Measurements from ENCODE around the gene VASN.
"Not testable (repeated sequence)": the region's sequence is repeated elsewhere in the genome, so short reads cannot be mapped to it uniquely, and the experiment has no call there.

VASN gene

DNA sequence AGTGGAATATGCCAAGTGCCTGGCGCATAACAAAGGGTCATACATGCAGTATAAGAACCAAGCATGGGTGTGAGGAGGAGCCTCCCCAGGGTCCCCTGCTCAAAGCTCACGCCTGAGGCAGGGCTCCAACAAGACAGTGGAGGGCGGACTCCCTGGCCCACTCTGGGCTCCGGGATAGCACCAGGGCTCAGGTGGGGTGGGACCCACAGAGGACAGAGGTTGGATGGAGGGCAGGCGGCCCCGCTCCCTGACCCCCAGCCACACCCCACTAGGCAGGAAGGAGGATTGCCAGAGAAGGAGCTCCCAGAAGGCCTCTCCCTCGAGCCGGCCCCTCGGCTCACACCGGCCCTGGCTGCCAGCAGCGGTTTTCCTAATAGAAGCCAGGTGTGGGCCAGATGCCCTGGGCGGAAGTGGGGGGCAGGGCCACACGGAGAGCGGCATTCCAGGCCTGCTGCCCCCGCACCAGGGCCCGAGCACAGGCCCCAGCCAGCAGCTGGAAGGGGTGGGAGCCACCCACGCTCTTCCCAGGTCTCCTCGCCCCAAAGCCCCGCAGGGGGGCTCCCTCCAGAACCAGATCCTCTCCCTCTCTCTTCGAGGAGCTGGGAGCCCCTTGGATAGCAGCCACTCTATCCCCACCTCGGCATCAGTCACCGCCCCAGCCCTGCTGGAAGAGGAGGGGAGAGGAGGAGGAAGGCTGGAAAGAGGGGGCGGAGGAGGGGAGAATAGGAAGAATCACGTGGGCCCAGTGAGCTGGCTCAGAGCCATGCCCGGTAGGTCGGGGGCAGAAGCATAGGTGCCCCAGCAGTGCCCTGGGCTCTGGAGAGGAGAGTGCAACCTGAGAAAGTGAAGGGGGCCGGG is 21.0 kb downstream of the VASN start:
- H3K4me1 ChIP-seq (ENCODE audit: control insufficient read depth, insufficient read depth, low read length) = peaks cover 35% of the 10 kb centered on the region
- no peak overlapping the region for H3K4me3 ChIP-seq (ENCODE audit: low read length)
- DNase-seq (ENCODE audit: low read depth) = peak; percentile 90
- peaks cover 8% of the 10 kb centered on the region for H3K36me3 ChIP-seq (ENCODE audit: control insufficient read depth, insufficient read depth, low read length, severe bottlenecking)
- H3K9me3 ChIP-seq (ENCODE audit: control insufficient read depth, low read length) = no peaks in the 10 kb centered on the region
- H3K9ac ChIP-seq (ENCODE audit: low read length) = peak overlapping the region; percentile 44
- no peaks in the 10 kb centered on the region for H3K27me3 ChIP-seq (replicated peaks; ENCODE audit: control insufficient read depth, insufficient read depth, low read length)

DNA sequence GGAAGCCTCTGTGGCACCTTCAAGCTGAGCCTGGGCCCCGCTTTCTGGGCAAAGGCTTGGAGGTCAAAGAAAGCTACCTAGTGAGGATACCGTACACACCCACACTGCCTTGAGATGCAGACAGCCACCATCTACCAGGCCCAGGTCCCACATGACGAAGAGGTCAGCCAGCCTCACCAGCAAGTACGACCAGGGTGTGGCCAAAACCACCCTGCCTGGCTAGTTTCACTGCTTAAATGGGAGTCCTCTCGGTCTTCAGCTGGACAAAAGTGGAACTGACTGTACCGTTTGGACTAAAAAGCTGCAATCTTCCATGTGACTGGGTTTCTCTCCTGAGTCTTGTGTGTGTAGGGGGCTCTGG is 21.6 kb downstream of the VASN start:
- no peak overlapping the region for H3K4me3 ChIP-seq (ENCODE audit: low read length)
- H3K9me3 ChIP-seq (ENCODE audit: control insufficient read depth, low read length) = no peaks in the 10 kb centered on the region
- no peaks in the 10 kb centered on the region for H3K27me3 ChIP-seq (replicated peaks; ENCODE audit: control insufficient read depth, insufficient read depth, low read length)
- no peak for DNase-seq (ENCODE audit: low read depth)
- peaks cover 29% of the 10 kb centered on the region for H3K4me1 ChIP-seq (ENCODE audit: control insufficient read depth, insufficient read depth, low read length)
- H3K9ac ChIP-seq (ENCODE audit: low read length) = peak overlapping the region; percentile 44
- H3K36me3 ChIP-seq (ENCODE audit: control insufficient read depth, insufficient read depth, low read length, severe bottlenecking) = peaks cover 8% of the 10 kb centered on the region

DNA sequence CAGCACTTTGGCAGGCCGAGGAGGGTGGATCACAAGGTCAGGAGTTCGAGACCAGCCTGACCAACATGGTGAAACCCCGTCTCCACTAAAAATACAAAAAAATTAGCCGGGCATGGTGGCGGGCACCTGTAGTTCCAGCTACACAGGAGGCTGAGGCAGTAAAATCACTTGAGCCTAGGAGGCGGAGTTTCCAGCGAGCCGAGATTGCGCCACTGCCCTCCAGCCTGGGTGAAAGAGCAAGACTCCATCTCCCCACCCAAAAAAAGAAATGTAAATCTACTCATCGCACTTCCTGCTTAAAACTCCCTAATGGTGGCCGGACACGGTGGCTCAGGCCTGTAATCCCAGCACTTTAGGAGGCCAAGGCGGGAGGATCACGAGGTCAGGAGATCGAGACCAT is 22.2 kb downstream of the VASN start:
- H3K4me3 ChIP-seq (ENCODE audit: low read length); H3K36me3 ChIP-seq (ENCODE audit: control insufficient read depth, insufficient read depth, low read length, severe bottlenecking); H3K27me3 ChIP-seq (replicated peaks; ENCODE audit: control insufficient read depth, insufficient read depth, low read length); H3K9me3 ChIP-seq (ENCODE audit: control insufficient read depth, low read length); DNase-seq (ENCODE audit: low read depth); H3K9ac ChIP-seq (ENCODE audit: low read length): not testable (repeated sequence)
- H3K4me1 ChIP-seq (ENCODE audit: control insufficient read depth, insufficient read depth, low read length) = peaks cover 24% of the 10 kb centered on the region

DNA sequence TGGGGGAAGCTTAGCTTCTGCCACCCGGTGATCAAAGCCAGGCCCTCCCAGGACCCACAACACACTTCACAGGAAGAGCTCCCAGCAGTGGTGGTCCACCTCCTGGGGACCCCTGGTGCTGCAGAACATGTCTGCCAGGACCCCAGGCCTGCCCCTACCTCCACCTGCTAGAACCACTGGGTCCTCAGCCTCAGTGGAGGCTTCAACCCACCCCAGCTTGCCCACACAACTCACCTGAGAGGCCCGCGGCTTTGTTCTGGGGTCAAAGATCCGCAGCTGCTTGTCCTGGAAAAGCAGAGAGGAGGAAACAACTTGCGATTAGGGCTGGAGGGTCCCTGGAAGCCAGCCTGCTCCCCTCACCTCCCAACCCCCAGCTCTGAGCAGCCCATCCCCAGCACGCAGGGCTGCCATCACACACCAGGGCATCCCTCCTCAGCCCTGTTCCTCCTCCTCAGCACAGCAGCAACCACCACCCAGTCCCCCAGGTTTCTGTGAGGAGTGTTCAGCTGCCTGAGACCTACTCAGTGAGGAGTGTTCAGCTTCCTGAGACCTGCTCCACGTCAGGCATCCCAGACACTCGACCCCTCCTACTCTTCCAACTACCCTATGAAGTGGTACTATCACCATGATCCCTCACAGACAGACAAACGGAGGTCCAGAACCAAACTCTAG is 23.5 kb downstream of the VASN start:
- Histone ChIP-seq H3K27me3 (replicated peaks; ENCODE audit: control insufficient read depth, insufficient read depth, low read length) (no peaks in the 10 kb centered on the region), H3K36me3 (ENCODE audit: control insufficient read depth, insufficient read depth, low read length, severe bottlenecking) (peaks cover 8% of the 10 kb centered on the region), H3K9ac (ENCODE audit: low read length) (no peak overlapping the region), H3K4me3 (ENCODE audit: low read length) (no peak overlapping the region), H3K4me1 (ENCODE audit: control insufficient read depth, insufficient read depth, low read length) (peaks cover 17% of the 10 kb centered on the region), H3K9me3 (ENCODE audit: control insufficient read depth, low read length) (no peaks in the 10 kb centered on the region)
- DNase-seq (ENCODE audit: low read depth) = no peak

DNA sequence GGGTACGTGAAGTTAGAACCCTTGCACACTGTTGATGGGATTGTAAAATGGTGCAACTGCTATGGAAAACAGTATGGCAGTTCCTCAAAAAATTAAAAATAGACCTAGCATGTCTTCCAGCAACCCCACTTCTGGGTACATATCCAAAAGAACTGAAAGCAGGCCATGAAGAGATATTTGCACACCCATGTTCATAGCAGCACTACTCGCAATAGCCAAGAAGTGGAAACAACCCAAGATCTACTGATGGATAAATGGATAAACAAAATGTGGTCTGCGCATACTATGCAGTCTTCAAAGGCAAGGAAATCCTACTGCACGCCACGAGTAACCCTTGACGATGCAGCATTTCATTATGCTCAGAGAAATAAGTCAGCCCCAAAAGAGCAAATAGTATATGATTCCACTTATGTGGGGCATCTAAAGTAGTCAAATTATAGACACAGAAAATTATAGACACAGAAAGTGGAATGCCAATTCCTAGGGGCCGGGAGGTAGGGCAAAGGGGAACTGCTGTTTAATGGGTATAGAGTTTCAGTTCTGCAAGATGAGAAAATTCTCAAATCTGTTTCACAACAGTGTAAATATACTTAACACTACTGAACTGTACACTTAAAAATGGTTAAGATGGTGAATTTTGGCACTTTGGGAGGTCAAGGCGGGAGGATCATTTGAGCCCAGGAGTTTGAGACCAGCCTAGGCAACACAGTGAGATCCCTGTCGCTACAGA is 27.5 kb downstream of the VASN start:
- H3K9ac ChIP-seq (ENCODE audit: low read length) = no peak overlapping the region
- H3K4me3 ChIP-seq (ENCODE audit: low read length) = no peak overlapping the region
- H3K4me1 ChIP-seq (ENCODE audit: control insufficient read depth, insufficient read depth, low read length) = peaks cover 2% of the 10 kb centered on the region
- no peak for DNase-seq (ENCODE audit: low read depth)
- H3K36me3 ChIP-seq (ENCODE audit: control insufficient read depth, insufficient read depth, low read length, severe bottlenecking) = peaks cover 8% of the 10 kb centered on the region
- no peaks in the 10 kb centered on the region for H3K27me3 ChIP-seq (replicated peaks; ENCODE audit: control insufficient read depth, insufficient read depth, low read length)
- no peaks in the 10 kb centered on the region for H3K9me3 ChIP-seq (ENCODE audit: control insufficient read depth, low read length)

DNA sequence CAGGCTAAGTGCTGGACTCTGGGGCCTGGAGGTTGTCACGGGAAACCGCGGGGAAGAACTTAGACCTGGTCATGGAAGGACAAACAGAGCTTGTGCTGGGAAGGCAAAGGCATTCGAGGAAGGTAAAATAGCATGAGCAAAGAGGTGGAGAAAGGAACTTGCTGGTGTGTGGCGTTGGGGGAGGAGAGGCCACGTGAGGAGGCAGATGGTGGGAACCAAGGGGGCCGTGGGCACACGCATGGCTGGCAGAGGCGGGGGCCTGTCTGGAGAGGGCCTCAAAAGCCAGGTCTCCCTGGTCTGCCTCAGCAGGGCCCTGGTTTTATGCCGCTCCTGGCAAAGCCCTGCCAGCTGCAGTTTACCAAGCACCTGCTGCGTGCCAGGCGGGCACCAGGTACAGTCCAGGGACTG is 29.4 kb downstream of the VASN start:
- H3K9me3 ChIP-seq (ENCODE audit: control insufficient read depth, low read length) = no peaks in the 10 kb centered on the region
- H3K9ac ChIP-seq (ENCODE audit: low read length) = no peak overlapping the region
- no peaks in the 10 kb centered on the region for H3K27me3 ChIP-seq (replicated peaks; ENCODE audit: control insufficient read depth, insufficient read depth, low read length)
- peaks cover 11% of the 10 kb centered on the region for H3K36me3 ChIP-seq (ENCODE audit: control insufficient read depth, insufficient read depth, low read length, severe bottlenecking)
- no peak for DNase-seq (ENCODE audit: low read depth)
- peaks cover 2% of the 10 kb centered on the region for H3K4me1 ChIP-seq (ENCODE audit: control insufficient read depth, insufficient read depth, low read length)
- no peak overlapping the region for H3K4me3 ChIP-seq (ENCODE audit: low read length)

DNA sequence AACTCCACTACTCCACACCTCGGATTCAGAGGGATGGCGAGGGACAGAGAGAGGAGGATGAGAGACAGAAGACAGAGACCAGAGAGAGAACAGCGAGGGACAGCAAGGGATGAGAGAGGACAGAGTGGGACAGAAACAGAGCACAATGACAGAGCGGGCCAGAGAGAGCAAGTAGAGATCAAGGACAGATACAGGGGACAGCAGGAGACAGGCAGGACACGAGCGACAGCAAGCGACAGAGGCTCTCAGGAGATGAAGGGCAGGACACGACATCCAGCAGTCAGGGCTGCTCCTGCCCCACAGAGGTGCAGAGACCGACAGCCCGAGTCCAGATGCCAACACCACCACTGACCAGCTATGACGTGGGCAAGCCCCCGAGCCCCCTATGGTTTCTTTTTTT is 29.9 kb downstream of the VASN start:
- Histone ChIP-seq H3K36me3 (ENCODE audit: control insufficient read depth, insufficient read depth, low read length, severe bottlenecking) (peaks cover 11% of the 10 kb centered on the region), H3K4me3 (ENCODE audit: low read length) (no peak overlapping the region), H3K9ac (ENCODE audit: low read length) (no peak overlapping the region), H3K4me1 (ENCODE audit: control insufficient read depth, insufficient read depth, low read length) (peaks cover 2% of the 10 kb centered on the region), H3K27me3 (replicated peaks; ENCODE audit: control insufficient read depth, insufficient read depth, low read length) (no peaks in the 10 kb centered on the region), H3K9me3 (ENCODE audit: control insufficient read depth, low read length) (no peaks in the 10 kb centered on the region)
- no peak for DNase-seq (ENCODE audit: low read depth)

DNA sequence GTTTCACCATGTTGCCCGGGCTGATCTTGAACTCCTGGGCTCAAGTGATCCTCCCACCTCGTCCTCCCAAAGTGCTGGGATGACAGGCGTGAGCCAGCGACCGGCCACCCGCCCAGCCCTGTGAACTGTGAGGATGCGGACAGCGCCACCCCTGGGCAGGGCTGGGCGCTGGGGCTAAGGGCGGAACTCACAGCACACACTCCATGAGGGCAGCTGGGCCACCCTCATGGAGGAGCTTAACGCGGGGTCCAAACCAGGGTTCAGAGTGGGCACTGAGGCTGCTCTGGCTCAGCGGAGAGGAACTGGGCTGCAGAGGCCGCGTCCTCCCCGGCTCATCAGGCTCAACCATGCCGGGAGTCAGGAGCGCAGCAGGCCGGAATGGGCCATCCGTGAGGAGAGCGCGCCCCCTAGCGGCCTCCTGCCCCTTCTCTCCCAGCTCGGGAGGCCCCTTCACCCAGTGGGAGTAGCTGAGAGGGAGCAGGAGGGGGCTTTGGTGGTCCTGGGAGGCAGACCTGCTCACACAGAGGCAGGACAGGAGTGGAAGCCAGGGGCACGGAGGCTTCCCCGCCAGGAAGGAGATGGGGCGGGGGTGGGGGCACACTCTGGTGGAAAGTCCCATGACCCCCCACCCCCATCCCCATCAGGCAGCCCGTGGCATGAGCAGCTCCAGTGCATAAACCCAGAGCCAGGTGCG is 30.9 kb downstream of the VASN start:
- peaks cover 15% of the 10 kb centered on the region for H3K36me3 ChIP-seq (ENCODE audit: control insufficient read depth, insufficient read depth, low read length, severe bottlenecking)
- peaks cover 2% of the 10 kb centered on the region for H3K4me1 ChIP-seq (ENCODE audit: control insufficient read depth, insufficient read depth, low read length)
- peak; percentile 93 for DNase-seq (ENCODE audit: low read depth)
- no peak overlapping the region for H3K4me3 ChIP-seq (ENCODE audit: low read length)
- H3K9me3 ChIP-seq (ENCODE audit: control insufficient read depth, low read length) = no peaks in the 10 kb centered on the region
- no peaks in the 10 kb centered on the region for H3K27me3 ChIP-seq (replicated peaks; ENCODE audit: control insufficient read depth, insufficient read depth, low read length)
- peak overlapping the region; percentile 45 for H3K9ac ChIP-seq (ENCODE audit: low read length)

DNA sequence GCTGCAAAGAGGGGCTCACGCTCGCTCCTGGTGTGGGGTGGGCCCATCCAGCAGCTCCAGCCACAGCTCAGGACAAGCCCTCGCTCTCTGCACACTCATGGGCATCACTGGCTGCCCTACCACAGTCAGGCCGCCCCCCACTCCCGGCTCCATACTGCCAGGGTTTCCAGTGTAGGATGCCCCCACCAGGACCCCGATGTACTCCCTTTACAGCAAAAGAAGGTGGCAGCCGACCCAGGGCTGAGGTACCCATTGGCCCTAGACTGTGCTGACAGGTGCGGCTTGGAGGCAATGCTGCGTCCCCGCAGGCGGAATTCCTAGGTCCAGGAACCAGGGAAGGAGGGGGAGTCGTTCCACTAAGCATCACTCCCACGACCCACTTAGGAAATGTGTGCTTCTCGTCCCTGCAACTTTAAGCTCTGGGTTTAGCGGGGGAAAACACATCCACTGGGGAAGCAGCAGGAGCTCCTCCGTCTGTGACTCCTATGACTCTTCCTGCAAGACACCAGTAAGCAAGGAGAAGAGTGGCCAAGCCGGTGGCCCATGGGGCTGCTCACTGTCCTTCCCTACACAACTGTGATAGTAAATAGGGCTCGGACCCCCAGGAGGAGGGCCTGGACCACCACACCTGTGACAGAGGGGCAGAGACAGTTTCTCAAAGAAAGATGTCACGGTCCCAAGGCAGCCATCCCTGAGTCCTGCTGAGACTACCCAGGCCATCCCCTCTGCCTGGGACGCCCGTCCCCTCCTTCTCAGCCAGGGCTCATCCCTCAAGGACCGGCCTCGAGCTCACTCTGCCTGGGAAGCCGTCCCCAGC is 31.7 kb downstream of the VASN start:
- no peaks in the 10 kb centered on the region for H3K9me3 ChIP-seq (ENCODE audit: control insufficient read depth, low read length)
- no peak for DNase-seq (ENCODE audit: low read depth)

DNA sequence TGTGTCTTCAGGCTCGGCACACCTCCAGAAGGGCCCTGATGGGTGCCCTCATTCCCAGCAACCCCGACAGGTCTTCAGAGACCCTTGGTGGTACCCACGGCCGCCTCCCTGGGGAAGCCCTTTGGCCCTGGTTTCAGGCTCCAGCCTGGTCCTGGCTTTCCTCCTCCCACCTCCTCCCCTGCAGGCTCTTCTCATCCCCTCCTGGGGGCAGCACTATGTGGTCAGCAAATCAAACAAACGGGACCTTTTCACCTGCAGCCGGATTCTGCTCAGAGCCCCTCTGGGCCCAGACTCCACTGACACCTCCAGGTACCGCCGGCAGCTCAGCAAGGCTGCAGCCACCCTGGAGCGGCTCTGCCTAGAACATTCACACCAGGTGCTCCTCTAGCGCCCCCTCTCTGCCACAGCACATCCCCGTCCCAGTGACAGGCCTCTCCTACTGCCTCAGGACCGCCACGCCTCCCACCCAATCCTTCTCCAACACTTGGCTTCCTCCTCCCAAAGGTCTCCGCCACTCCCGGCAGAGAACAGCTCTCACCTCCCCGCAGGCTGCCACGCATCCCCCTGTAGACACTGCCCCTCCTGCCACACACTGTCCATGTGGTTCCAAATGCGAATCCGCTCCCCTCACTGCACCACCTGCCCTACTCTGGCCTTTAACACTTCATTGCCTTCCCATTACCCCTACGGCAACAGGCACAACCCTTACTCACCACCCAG is 32.8 kb downstream of the VASN start:
- Histone ChIP-seq H3K36me3 (ENCODE audit: control insufficient read depth, insufficient read depth, low read length, severe bottlenecking) (peaks cover 15% of the 10 kb centered on the region), H3K4me1 (ENCODE audit: control insufficient read depth, insufficient read depth, low read length) (peaks cover 9% of the 10 kb centered on the region), H3K27me3 (replicated peaks; ENCODE audit: control insufficient read depth, insufficient read depth, low read length) (no peaks in the 10 kb centered on the region), H3K9ac (ENCODE audit: low read length) (no peak overlapping the region), H3K4me3 (ENCODE audit: low read length) (no peak overlapping the region), H3K9me3 (ENCODE audit: control insufficient read depth, low read length) (no peaks in the 10 kb centered on the region)
- peak; percentile 56 for DNase-seq (ENCODE audit: low read depth)

More for the DNA sequence above, 31.7 kb downstream of the VASN start:
- Histone ChIP-seq H3K27me3 (replicated peaks; ENCODE audit: control insufficient read depth, insufficient read depth, low read length) (no peaks in the 10 kb centered on the region), H3K4me1 (ENCODE audit: control insufficient read depth, insufficient read depth, low read length) (peaks cover 9% of the 10 kb centered on the region), H3K4me3 (ENCODE audit: low read length) (no peak overlapping the region), H3K36me3 (ENCODE audit: control insufficient read depth, insufficient read depth, low read length, severe bottlenecking) (peaks cover 15% of the 10 kb centered on the region), H3K9ac (ENCODE audit: low read length) (no peak overlapping the region)
